HepG2 (cell line): Measurements from ENCODE around the gene SAMD4A. TPM values are rescaled to one million over a fixed set of nuclear protein-coding genes. Genes with fewer than 3 reads are reported as not detected.

Experiments
- ATAC-seq: fragments of 200-7000 bp; cut with Tn5 transposase; 3 replicates; pipeline ENCODE4 v1.9.1; 2020; ENCODE audit warnings: mild to moderate bottlenecking, moderate library complexity
- BruUV-seq: library from RNA; stranded (reverse); fragments of 400-500 nt; replicated peaks from 2 replicates; lab custom pipeline; 2021; lab: Mats Ljungman, UMichigan
- CTCF ChIA-PET: fragments of 300-600 bp; formaldehyde crosslinking; extraction: SDS; loops from one replicate; lab custom pipeline; 2021; ENCODE audit warnings: low total read pairs, inconsistent platforms, low intra/inter-chr PET ratio; lab: Yijun Ruan, JAX
- POLR2A ChIA-PET: fragments of 350-600 bp; sonication (Branson Sonifier 250); formaldehyde crosslinking; loops from one replicate; lab custom pipeline; 2020; ENCODE audit warnings: antibody characterized with exemption, inconsistent platforms; lab: Yijun Ruan, JAX
- DNase-seq: peaks from one replicate; pipeline ENCODE4 v3.0.0-alpha.2; 2015; ENCODE audit warnings: low spot score
- FAIRE-seq: peaks from 3 replicates; lab custom pipeline; 2011; peaks lifted over from hg19 to GRCh38; lab: Jason Lieb, UNC
- H2AFZ ChIP-seq: one replicate; pipeline ENCODE4 v1.6.1; 2011; ENCODE audit warnings: low read length, inconsistent platforms
- H3K27ac ChIP-seq: fragments of 300-600 bp; 3 replicates; pipeline ENCODE4 v1.8.0; 2011; ENCODE audit warnings: mixed run types, mild to moderate bottlenecking, mixed read lengths, low read length, inconsistent platforms; ENCODE audit not compliant: insufficient read depth; ENCODE audit errors: extremely low read length
- H3K27me3 ChIP-seq, 2 experiments: fragments of 200-600 bp in 1 of 2; 2 replicates in 1 of 2; 3 replicates in 1 of 2; pipeline versions ENCODE4 v1.6.0 to v1.8.0; 2011; ENCODE audit warnings: low read length in 2 of 2, mild to moderate bottlenecking in 2 of 2, moderate library complexity in 2 of 2, inconsistent platforms in 1 of 2; ENCODE audit not compliant: insufficient read depth in 2 of 2, control insufficient read depth in 1 of 2
- H3K36me3 ChIP-seq, 2 experiments: fragments of 200-600 bp in 1 of 2; replicated peaks in 1 of 2; 2 replicates in 1 of 2; 3 replicates in 1 of 2; pipeline versions ENCODE4 v1.5.1 to v1.8.0; 2011; ENCODE audit warnings: low read length in 2 of 2, inconsistent platforms in 1 of 2; ENCODE audit not compliant: insufficient read depth in 2 of 2, control insufficient read depth in 1 of 2
- H3K4me1 ChIP-seq: 2 replicates; pipeline ENCODE4 v1.5.1; 2012; ENCODE audit warnings: low read length, inconsistent platforms; ENCODE audit not compliant: insufficient read depth
- H3K4me2 ChIP-seq: 2 replicates; pipeline ENCODE4 v1.6.0; 2011; ENCODE audit warnings: low read depth, low read length, inconsistent platforms
- H3K4me3 ChIP-seq, 3 experiments: fragments of 200-600 bp in 1 of 3; sonication (generic), shearing (Covaris generic) in 1 of 3; replicated peaks in 1 of 3; 2 replicates each; pipeline ENCODE4 v1.5.1; 2011 to 2016; ENCODE audit warnings: low read length in 3 of 3, inconsistent platforms in 2 of 3, low read depth in 2 of 3, mild to moderate bottlenecking in 2 of 3, control low read depth in 1 of 3, mixed read lengths in 1 of 3; ENCODE audit not compliant: insufficient read depth in 1 of 3
- H3K79me2 ChIP-seq: one replicate; pipeline ENCODE4 v1.6.1; 2011; ENCODE audit warnings: low read length, inconsistent platforms; ENCODE audit not compliant: insufficient read depth
- H3K9ac ChIP-seq: 2 replicates; pipeline ENCODE4 v1.6.0; 2011; ENCODE audit warnings: mild to moderate bottlenecking, low read depth, low read length, inconsistent platforms; ENCODE audit not compliant: insufficient read depth
- H3K9me3 ChIP-seq: 2 replicates; pipeline ENCODE4 v1.5.1; 2012; ENCODE audit warnings: mild to moderate bottlenecking, low read length
- H4K20me1 ChIP-seq: 2 replicates; pipeline ENCODE4 v1.6.0; 2011; ENCODE audit warnings: inconsistent platforms, mild to moderate bottlenecking, low read length, moderate library complexity; ENCODE audit not compliant: insufficient read depth
- FOXK2 ChIP-seq: fragments of 450-650 bp; IDR thresholded peaks from 2 replicates; pipeline ENCODE4 v1.6.1; 2016
- KLF13 ChIP-seq: sonication (generic); formaldehyde crosslinking; IDR thresholded peaks from 2 replicates; pipeline ENCODE4 v1.4.0; 2020; ENCODE audit warnings: mild to moderate bottlenecking, missing genetic modification reagents
- PHF5A ChIP-seq: IDR thresholded peaks from one replicate; pipeline ENCODE4 v1.6.1; 2018; ENCODE audit warnings: low read depth, missing genetic modification reagents; ENCODE audit not compliant: unreplicated experiment
- RAD51 ChIP-seq: fragments of 450-650 bp; IDR thresholded peaks from 2 replicates; pipeline ENCODE4 v1.6.1; 2016; ENCODE audit warnings: borderline replicate concordance
- TFDP1 ChIP-seq: IDR thresholded peaks from 2 replicates; pipeline ENCODE4 v1.6.1; 2016; ENCODE audit warnings: missing compliant biosample characterization, missing genetic modification reagents, borderline replicate concordance
- ZNF224 ChIP-seq: sonication (generic); formaldehyde crosslinking; IDR thresholded peaks from 2 replicates; pipeline ENCODE4 v1.5.0; 2020; ENCODE audit warnings: mild to moderate bottlenecking, missing genetic modification reagents
- WGBS: methylation state at CpG from one replicate; pipeline ENCODE4 v1.1.6; 2017; ENCODE audit warnings: low lambda C conversion rate; 5-methylcytosine and 5-hydroxymethylcytosine counted together
- in situ Hi-C: cut with HindIII; loops from 2 replicates; pipeline ENCODE4 v1.10.0; 2017; ENCODE audit warnings: low pct_unique_long_range_greater_than_20kb; ENCODE audit not compliant: extremely low pct_ligation_motif_present
- intact Hi-C: fragments of 100-400 bp; cut with micrococcal nuclease; formaldehyde crosslinking; loops from one replicate; pipeline ENCODE4 v1.10.0; 2022; ENCODE audit not compliant: unreplicated experiment
- polyA plus RNA-seq, 8 experiments: library from polyadenylated mRNA; depleted of rRNA in 3 of 8; stranded (reverse) in 7 of 8; unstranded in 1 of 8; fragments of >200 nt; fragmentation: Illumina TruSeq in 4 of 8; extraction: Trizol in 4 of 8; gene quantifications; 2 replicates each; pipeline versions ENCODE4 v1.2.1 to v1.2.3, GENCODE V29; 2011 to 2016; ENCODE audit warnings: low read depth in 4 of 8, missing spikeins in 1 of 8, mixed read lengths in 1 of 8; ENCODE audit not compliant: insufficient read depth in 1 of 8
- total RNA-seq, 5 experiments: library from RNA; depleted of rRNA; stranded (reverse); fragments of >200 nt; fragmentation: Illumina TruSeq; extraction: Trizol; gene quantifications; 2 replicates each; pipeline ENCODE4 v1.2.3, GENCODE V29; 2016; ENCODE audit warnings: low read depth in 1 of 5
- TF ChIP-seq, protein P1 (sequence below), 2 experiments: sonication (generic) in 1 of 2; formaldehyde crosslinking in 1 of 2; IDR thresholded peaks; 2 replicates each; pipeline versions ENCODE4 v1.4.0 to v1.6.1; 2016 to 2020; ENCODE audit warnings: borderline replicate concordance in 1 of 2, low read depth in 1 of 2, mild to moderate bottlenecking in 1 of 2, missing genetic modification reagents in 1 of 2
- TF ChIP-seq, protein P2 (sequence below): sonication (generic); formaldehyde crosslinking; IDR thresholded peaks from 2 replicates; pipeline ENCODE4 v1.4.0; 2020; ENCODE audit warnings: missing genetic modification reagents, mild to moderate bottlenecking, borderline replicate concordance

SAMD4A gene
- total and polyA plus RNA-seq, 2 of the 13 experiments (the other 11 are each of a cell fraction or from before 2014, with no cell fraction given): 11.8 to 13.0 TPM

GRCh38 chr14:54749180-54749579, 182.3 kb downstream of the SAMD4A start:
- H3K4me3 ChIP-seq: no peak overlapping the region
- no peaks in the 10 kb centered on the region for H3K4me1 ChIP-seq
- peaks cover 15 to 72% of the 10 kb centered on the region in 2 experiments; a peak in 4 of 5 replicates for H3K36me3 ChIP-seq
- DNase-seq: no peak
- no peaks in the 10 kb centered on the region for H4K20me1 ChIP-seq
- POLR2A ChIA-PET: no interaction called here
- no peak for FAIRE-seq
- CTCF ChIA-PET: no interaction called here
- ATAC-seq: no peak
- no peaks in the 10 kb centered on the region for H3K79me2 ChIP-seq
- intact Hi-C loops (no loop called here), in situ Hi-C loops (no loop called here)
- TF ChIP-seq KLF13 (CRISPR knock-in tag) (no peak), FOXK2 (no peak)
- H3K4me2 ChIP-seq: no peak overlapping the region
- H3K9me3 ChIP-seq: no peaks in the 10 kb centered on the region
- BruUV-seq: no TSS peak
- H3K27me3 ChIP-seq: no peaks in the 10 kb centered on the region
- H3K27ac ChIP-seq: no peak overlapping the region
- no peak overlapping the region for H2AFZ ChIP-seq
- 97% methylated on average over 4 of the region's 4 CpGs for WGBS
- H3K9ac ChIP-seq: no peak overlapping the region

DNA sequence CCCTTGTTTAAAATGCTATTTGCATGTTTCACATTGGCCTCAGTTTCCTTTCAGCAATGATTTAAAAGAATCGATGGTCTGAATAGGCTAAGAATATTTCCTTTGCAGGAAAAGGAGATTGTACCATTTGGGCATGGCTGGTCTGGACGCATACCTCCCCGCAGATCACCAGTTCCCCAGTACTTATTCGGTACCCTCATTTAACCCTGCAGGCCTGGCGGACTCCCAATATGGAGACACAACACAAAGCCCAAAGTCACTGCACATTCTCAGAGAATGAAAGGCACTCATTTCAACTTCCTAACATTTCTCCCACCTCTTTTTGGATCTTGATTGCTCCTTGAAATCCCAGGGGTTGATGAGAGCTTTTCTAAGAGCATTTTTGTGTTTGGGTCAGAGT, 182.8 kb downstream of the SAMD4A start:
- H3K27me3 ChIP-seq: no peaks in the 10 kb centered on the region
- H3K4me2 ChIP-seq: no peak overlapping the region
- H4K20me1 ChIP-seq: no peaks in the 10 kb centered on the region
- no peak overlapping the region for H3K9ac ChIP-seq
- BruUV-seq: no TSS peak
- H3K79me2 ChIP-seq: no peaks in the 10 kb centered on the region
- H3K27ac ChIP-seq: no peak overlapping the region
- intact Hi-C loops: no loop called here
- in situ Hi-C loops: no loop called here
- POLR2A ChIA-PET: no interaction called here
- ATAC-seq (no peak), DNase-seq (no peak), FAIRE-seq (no peak)
- H3K4me3 ChIP-seq: no peak overlapping the region
- WGBS: 95% methylated on average over 5 of the region's 5 CpGs
- CTCF ChIA-PET: no interaction called here
- no peaks in the 10 kb centered on the region for H3K9me3 ChIP-seq
- H3K36me3 ChIP-seq: peaks cover 19 to 71% of the 10 kb centered on the region in 2 experiments; a peak in 4 of 5 replicates
- no peaks in the 10 kb centered on the region for H3K4me1 ChIP-seq
- no peak overlapping the region for H2AFZ ChIP-seq
- TF ChIP-seq TFDP1: no peak
- TF ChIP-seq RAD51: no peak
- no peak for TF ChIP-seq ZNF224 (CRISPR knock-in tag)
- TF ChIP-seq, protein P1, sequence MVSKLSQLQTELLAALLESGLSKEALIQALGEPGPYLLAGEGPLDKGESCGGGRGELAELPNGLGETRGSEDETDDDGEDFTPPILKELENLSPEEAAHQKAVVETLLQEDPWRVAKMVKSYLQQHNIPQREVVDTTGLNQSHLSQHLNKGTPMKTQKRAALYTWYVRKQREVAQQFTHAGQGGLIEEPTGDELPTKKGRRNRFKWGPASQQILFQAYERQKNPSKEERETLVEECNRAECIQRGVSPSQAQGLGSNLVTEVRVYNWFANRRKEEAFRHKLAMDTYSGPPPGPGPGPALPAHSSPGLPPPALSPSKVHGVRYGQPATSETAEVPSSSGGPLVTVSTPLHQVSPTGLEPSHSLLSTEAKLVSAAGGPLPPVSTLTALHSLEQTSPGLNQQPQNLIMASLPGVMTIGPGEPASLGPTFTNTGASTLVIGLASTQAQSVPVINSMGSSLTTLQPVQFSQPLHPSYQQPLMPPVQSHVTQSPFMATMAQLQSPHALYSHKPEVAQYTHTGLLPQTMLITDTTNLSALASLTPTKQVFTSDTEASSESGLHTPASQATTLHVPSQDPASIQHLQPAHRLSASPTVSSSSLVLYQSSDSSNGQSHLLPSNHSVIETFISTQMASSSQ (IDR thresholded peaks at IDR 0.05; ENCODE audit: low read depth): no peak
- TF ChIP-seq, protein P1 (CRISPR knock-in tag; IDR thresholded peaks at IDR 0.05; ENCODE audit: borderline replicate concordance): no peak
- TF ChIP-seq, protein P2, sequence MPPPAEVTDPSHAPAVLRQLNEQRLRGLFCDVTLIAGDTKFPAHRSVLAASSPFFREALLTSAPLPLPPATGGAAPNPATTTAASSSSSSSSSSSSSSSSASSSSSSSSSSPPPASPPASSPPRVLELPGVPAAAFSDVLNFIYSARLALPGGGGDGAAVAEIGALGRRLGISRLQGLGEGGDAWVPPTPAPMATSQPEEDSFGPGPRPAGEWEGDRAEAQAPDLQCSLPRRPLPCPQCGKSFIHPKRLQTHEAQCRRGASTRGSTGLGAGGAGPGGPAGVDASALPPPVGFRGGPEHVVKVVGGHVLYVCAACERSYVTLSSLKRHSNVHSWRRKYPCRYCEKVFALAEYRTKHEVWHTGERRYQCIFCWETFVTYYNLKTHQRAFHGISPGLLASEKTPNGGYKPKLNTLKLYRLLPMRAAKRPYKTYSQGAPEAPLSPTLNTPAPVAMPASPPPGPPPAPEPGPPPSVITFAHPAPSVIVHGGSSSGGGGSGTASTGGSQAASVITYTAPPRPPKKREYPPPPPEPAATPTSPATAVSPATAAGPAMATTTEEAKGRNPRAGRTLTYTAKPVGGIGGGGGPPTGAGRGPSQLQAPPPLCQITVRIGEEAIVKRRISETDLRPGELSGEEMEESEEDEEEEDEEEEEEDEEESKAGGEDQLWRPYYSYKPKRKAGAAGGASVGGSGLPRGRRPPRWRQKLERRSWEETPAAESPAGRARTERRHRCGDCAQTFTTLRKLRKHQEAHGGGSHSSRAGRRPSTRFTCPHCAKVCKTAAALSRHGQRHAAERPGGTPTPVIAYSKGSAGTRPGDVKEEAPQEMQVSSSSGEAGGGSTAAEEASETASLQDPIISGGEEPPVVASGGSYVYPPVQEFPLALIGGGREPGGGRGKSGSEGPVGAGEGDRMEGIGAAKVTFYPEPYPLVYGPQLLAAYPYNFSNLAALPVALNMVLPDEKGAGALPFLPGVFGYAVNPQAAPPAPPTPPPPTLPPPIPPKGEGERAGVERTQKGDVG (CRISPR knock-in tag): no peak
- TF ChIP-seq PHF5A (CRISPR knock-in tag): no peak
